NCI-H345 treated with DMSO at 0.1 percent for 48 hours (cell line): ENCODE measurements around the gene PPP2R5A.
"Not testable (repeated sequence)": the region's sequence is repeated elsewhere in the genome, so short reads cannot be mapped to it uniquely, and the experiment has no call there.

Experiments used
- DNase-seq: peaks from one replicate; lab custom pipeline; 2025; ENCODE audit not compliant: unreplicated experiment; lab: John Stamatoyannopoulos, UW

The PPP2R5A gene

DNA sequence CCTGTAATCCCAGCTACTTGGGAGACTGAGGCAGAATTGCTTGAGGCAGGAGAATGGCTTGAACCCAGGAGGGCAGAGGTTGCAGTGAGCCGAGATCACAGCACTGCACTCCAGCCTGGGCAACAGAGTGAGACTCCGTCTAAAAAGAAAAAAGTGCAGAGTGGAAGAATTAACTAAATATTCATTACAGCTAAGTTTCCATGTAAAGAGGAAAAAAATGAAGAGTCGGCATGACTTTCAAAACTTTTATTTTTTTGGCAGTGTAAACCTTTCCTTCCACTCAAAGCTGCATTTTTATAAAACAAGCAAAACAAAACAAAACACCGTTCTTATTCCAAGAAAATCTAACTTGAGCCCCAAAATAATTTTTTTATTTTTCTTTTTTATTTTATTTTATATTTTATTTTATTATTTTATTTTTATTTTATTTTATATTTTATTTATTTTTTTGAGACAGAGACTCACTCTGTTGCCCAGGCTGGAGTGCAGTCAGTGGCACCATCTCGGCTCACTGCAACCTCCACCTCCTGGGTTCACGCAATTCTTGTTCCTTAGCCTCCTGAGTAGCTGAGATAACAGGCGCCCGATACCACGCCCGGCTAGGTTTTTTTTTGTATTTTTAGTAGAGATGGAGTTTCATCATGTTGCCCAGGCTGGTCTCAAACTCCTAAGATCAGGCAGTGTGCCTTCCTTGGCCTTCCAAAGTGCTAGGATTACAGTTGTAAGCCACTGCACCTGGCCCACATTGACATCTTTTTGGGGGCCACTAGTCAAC, 66.6 kb downstream of the PPP2R5A start:
- DNase-seq = no peak

DNA sequence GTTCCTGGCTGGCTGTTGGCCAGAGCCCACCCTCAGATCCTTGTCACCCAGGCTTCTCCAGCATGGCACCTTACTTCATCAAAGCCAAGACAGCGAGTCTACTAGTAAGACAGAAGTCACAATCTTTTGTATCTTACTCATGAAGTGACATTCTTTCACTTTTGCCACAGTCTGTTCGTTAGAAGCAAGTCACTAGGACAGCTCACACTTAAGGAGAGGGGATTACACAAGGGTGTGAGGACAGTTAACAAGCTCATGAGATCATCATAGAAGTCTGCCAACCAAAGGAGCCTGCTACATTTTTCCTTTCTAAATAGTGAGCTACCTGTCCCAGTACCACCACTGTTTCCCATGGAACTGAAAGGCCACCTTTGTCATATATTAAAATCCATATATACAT, 68.0 kb downstream of the PPP2R5A start:
- DNase-seq = no peak

DNA sequence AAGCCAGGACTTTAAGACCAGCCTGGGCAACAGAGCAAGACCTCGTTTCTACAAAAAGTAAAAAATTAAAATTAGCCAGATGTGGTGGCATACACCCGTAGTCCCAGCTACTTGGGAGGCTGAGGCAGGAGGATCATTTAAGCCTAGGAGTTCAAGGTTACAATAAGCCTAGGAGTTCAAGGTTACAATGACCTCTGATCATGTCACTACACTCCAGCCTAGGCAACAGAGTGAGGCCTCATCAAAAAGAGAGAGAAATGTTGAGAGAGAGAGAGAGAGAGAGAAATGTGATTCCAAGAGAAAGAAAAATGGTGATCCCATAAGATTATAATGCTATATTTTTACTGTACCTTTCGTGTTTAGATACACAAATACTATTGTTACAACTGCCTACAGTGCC, 69.3 kb downstream of the PPP2R5A start:
- DNase-seq = no peak

DNA sequence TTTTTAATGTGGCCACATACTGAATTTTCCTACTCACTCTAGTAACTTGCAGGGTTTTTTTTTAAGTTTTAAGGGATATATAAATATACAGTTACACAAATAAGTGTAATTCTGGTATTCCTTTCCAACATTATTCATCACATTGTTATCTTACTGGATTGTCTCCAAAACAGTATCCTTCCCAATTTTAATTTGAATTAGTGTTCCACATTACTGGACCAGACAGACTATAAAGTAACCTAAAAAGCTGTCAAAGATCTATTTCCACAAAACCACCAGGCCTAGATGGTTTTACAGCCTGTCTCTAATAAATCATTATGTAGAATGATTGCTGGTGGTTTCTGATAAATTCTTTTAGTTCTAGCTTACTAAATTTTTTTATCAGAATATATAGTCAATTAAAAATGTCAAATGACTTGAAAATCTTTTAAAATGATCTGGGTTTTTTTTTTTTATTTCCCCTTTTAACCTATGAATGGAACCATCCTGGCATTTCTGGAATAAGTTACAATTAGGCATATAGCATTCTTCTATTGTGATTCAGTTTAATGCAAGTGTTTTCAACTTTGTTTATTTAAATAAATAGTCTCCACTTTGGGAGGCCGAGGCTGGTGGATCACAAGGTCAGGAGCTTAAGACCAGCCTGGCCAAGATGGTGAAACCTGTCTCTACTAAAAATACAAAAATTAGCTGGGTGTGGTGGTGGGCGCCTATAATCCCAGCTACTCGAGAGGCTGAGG, 70.2 kb downstream of the PPP2R5A start:
- no peak for DNase-seq

DNA sequence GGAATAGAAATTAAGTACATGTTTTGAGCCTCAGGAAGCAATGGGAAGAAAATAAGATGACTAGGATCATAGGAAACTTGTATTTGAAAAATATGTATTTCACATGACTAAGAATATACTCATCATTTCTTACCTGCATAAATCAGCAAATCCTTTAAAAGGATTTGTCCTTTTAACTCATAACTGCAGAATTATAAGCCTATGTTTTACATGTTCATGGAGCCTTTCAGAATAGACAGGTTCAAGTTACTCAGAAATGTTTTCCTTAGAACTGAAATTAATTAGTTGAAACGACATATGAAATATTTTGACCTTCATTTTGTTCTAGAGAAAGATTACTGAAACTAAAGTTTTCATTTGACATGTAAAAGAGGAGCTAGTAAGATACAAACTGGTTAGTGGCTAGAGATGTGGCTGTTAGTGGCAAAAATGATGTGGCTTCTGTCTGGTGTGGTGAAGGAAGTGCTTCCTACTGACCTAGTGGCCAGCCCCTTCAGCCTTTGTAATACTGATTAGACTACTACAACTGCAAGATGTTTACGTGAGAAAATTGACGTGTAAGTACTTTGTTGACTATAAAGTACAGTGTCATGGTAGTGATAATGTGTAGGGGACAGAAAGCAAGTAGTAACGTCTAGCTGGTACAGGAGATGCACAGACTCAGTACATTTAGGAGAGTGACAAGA, 74.7 kb downstream of the PPP2R5A start:
- no peak for DNase-seq

DNA sequence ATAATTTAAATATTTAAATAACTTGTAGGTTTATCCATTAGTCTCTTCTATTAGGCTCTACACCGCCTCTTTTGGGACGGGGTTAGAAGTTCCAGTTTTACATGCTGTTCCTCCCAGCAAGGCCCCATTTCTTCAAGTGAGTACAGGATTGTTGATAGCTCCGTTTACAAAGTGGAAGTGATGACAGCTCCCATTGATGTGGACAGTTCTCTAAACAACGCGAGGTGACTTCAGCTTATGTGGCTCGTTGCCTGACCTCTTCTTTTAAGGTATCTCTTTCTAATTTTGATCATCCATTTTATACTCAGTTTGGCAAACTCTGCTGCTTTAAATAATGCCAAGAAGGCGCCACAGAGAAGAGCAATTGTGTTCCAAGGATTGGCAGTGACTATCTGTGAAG, 79.8 kb downstream of the PPP2R5A start:
- no peak for DNase-seq

DNA sequence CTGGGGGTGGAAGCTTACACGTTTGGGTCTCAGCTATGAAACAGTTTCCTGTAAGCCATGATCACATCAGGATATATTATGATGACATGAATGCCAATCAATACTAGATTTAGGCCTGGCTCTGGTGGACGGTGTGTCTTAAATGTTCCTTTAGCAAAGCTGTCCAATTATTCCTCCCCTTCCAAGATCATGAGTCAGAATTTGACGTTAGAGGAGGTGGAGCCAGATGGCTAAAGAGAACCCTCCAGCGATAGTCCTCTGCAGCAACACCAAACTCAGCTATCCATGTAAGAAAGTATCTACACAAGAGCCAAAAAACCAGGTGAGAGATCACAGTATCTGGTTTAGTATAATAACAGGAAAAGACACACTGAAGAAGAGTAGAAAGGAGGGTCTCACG, 81.7 kb downstream of the PPP2R5A start:
- DNase-seq = no peak

DNA sequence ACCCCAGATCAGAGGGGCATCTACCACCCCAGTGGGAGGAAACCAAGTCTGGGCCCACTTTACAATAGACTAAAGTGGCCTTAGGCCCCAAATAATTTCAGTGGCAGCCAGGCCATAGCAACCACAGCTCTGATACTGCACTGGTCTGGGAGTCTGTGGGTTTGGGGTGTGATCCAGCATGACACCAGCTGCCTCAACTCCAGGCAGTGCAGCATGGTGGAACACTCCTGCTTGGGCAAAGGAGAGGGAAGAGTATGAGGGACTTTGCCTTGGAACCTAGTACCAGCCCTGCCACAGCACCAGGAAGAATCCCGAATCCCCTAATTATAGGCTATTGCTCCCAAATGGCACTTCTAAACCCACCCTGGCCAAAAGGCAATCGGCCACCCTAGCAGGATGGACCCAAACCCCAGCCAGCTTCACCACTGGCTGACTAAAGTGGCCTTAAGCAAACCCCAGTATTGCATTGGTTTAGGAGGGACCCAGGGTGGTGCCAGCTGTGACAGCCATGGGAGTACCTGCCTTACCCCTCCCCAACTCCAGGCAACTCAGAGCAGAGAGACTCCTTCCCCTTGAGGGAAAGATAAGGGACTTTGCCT, 82.4 kb downstream of the PPP2R5A start:
- no peak for DNase-seq

DNA sequence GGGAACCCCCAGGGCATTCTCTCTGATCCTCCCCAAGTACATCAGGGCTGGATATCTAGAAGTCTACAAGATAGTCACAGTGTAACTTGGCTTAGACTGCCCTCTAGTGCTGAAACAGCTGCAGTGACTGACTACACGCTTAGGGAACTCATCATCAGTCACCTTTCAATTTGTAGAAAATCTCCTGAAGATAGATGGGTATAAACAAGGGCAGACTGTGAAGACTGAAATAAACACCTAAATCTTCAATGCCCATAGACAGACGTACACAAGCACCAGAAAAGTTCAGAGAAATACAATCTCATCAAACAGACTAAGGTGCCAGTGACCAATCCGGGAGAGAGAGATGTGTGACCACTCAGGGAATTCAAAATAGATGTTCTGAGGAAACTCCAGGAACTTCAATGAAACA, 82.9 kb downstream of the PPP2R5A start:
- DNase-seq = peak; percentile 25

DNA sequence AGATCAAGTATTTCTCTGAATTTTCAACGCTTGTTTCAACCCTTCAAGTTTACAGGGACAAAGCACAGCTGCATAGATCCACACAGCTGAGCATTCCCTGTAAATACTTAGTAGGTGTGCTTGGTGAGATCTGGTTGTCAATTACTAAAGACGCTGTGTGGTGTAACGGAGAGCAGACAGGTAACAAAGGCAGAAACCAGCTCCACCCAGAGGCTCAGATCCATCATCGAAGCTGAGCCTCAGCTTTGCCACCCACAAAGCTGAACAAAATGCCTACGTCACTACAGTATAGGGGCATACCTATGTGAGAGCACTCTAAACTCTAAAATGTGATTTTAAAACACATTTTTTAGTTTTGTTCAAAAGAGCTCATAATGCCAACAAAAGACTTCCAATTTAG, 90.8 kb downstream of the PPP2R5A start:
- no peak for DNase-seq

DNA sequence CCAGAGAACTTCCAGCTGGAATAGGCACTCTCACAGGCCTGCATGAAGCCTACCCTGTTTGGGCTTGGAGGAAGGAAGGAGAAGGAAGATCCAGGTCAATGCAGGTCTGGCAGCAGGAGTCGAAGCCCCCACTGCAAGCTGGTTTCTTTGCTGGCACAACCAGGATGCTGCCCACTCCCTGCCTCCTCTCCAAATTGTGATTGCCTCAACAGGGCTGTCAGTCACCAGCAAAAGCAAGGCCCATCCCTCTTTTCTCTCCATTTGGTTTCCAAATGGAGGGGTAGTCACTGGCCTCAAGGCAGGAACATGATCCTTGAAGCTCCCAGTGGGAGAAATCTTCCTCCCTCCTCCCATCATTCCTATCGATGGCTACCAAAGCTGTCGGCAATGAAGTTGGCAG, 92.4 kb downstream of the PPP2R5A start:
- no peak for DNase-seq

DNA sequence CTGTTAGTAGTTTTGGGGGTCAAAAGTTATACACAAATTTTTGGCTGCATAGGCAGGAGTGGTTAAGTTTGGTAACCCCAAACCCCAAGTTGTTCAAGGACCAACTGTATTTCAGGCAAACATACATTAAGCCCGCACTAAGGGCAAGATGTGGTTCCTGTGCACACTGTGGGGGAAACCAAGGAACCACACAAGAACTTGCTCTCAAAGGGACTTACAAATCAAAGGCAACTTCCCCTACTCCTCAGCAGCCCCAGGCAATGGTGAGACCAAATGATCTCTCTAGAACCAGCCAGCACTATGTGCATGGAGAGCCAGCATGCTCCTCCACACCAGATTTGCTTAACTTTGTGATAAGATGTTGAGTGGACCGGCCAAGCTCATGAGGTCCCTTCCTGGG, 94.2 kb downstream of the PPP2R5A start:
- DNase-seq = no peak

DNA sequence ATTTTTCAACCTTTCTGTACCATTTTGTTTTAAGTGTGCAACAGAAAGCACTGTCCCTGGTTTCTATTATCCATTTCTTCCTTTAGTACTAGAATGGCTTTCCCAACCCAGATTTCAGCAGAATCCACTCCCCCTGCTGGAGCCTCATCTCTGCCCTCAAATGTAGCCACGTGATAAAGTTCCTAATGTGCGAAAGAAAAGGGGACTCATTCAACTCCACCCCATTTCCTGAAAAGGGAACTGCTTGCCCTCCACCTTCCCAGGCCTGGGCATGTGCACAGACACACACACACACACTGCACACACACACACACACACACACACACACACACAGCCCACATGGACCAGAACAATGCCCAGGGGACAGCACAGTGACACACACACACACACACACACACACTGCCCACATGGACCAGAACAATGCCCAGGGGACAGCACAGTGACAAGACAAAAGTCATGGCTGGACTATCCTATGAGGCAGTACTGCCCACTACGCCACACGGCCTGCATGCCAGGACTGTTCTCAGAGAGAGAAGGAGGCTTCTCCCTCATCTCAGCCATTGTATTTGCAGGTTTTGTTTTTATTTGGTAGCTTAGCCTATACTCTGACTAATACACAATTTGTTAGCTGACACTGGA, 96.3 kb downstream of the PPP2R5A start:
- DNase-seq = no peak

DNA sequence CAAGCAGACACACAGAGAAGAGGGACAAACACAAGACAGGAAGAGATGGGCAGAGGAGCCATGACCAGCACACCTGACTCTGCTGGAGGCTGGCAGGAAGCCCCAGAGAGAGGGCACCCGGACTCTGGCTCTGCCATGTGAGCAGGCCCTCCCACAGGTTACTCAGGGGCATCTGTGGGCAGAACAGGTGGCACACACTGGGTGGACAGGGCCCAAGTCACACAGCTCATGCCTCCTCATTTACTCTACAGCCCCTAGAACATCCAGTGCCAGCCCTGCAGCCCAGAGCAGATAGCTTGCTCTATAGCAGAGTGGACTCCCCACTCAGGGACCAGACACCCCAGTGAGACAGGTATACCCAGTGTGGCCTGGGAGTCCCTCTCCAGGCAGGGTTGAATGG, 100.8 kb downstream of the PPP2R5A start:
- DNase-seq = no peak

DNA sequence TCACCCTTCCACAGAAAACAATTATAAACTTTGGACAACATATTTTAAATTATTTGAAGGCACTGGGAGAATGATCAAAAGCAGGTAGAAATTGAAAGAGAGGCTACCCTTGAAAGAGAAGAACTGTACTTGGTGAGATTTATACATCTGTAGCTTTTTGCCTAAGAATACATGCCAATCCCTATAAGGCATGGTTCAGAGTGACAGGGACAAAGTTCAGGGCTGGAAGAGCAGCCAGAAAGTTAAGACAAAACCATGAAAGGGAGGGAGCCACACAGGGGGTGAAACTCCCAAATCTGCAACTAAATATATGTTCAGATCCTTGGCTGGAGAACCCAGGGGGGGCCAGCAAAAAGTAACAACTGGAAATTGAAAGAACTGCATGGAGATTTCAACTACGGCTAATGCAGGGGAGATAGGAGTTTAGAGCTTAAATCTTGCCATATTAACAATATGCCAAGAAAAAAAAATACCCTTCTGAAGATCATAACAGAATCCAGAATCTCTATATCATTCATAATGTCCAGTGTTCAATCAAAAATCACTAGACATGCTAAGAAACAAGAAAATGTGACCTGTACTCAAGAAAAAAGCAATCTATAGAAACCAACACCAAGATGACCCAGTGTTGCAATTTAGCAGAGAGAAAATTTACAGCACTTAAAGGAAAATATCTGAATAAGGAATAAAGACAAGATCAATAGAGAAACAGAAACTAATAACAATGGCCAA, 103.9 kb downstream of the PPP2R5A start:
- no peak for DNase-seq

DNA sequence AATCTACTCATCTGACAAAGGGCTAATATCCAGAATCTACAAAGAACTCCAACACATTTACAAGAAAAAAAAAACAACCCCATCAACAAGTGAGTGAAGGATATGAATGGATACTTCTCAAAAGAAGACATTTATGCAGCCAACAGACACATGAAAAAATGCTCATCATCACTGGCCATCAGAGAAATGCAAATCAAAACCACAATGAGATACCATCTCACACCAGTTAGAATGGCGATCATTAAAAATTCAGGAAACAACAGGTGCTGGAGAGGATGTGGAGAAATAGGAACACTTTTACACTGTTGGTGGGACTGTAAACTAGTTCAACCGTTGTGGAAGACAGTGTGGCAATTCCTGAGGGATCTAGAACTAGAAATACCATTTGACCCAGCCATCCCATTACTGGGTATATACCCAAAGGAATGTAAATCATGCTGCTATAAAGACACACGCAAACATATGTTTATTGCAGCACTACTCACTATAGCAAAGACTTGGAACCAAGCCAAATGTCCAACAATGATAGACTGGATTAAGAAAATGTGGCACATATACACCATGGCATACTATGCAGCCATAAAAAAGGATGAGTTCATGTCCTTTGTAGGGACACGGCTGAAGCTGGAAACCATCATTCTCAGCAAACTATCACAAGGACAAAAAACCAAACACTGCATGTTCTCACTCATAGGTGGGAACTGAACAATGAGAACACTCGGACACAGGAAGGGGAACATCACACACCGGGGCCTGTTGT, 110.6 kb downstream of the PPP2R5A start:
- DNase-seq = not testable (repeated sequence)

DNA sequence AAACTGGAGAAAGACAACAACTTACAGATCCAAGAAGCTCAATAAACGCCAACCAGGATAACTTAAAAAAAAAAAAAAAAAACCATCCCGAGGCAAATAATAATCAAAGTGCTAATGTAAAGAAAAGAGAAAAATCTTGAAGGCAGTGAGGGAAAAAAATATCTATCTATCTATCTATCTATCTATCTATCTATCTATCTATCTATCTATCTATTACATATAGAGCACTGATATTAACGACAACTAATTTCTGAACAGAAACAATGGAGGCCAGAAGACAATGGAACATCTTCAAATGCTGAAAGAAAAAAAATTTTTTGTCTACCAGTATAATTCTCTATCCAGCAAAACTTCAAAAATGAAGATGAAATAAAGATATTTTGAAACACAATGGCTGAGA, 111.4 kb downstream of the PPP2R5A start:
- DNase-seq = no peak

DNA sequence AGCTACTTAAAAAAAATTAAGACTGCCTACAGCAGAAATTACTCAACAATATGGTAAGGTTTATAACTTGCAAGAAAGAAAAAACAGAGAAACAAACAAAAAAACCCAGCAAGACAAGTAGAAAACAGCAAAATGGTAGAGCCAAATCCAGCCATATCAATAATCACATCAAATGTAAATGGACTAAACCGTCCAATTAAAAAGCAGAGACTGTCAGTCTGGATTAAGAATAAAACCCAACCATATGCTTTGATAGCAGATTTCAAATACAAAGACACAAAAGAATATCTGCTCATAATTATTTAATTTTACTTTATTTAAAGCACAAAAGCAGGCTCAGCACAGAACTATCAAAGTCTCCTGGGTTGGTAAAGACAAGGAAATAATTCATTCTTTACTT, 112.0 kb downstream of the PPP2R5A start:
- no peak for DNase-seq

DNA sequence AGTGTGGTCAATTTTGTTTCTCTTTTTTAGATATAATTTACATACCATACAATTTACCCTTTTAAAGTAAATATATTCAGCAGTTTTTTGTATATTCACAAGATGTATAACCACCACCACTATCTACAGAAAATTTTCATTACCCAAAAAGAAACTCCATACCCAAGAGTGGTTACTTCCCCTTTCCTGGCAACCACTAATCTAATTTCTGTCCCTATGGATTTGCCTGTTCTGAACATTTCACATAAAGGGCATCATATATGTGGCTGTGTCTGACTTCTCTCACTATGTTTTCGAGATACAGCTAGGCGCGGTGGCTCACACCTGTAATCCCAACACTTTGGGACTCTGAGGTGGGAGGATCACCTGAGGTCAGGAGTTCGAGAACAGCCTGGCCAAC, 115.8 kb downstream of the PPP2R5A start:
- no peak for DNase-seq
